Naive thymus-derived CD4-positive, alpha-beta T cell (primary cell): ENCODE measurements around the gene SNX25. TPM values are rescaled to one million over a fixed set of nuclear protein-coding genes. Genes with fewer than 3 reads are reported as not detected.
A peak's percentile ranks its signal among the peaks of the same experiment; 100 is the strongest.

Experiments used
- ATAC-seq: fragments of 150-1000 bp; cut with Tn5 transposase; 2 replicates; pipeline ENCODE4 v1.10.0; 2021; ENCODE audit warnings: mild to moderate bottlenecking, moderate library complexity
- CTCF ChIA-PET: fragments of 350-600 bp; sonication (Branson Sonifier 250); formaldehyde crosslinking; loops from one replicate; lab custom pipeline; 2021; ENCODE audit warnings: antibody characterized with exemption; lab: Charles Lee
- POLR2A ChIA-PET: fragments of 350-600 bp; sonication (Branson Sonifier 250); formaldehyde crosslinking; loops from one replicate; lab custom pipeline; 2021; ENCODE audit warnings: antibody characterized with exemption, inconsistent platforms; lab: Charles Lee
- DNase-seq, 9 donors: peaks; one replicate each; pipeline versions ENCODE4 v3.0.0 to v3.0.0-alpha.2; 2020 to 2022; ENCODE audit warnings: mixed read lengths in 1 of 9
- H3K27ac ChIP-seq: one replicate; pipeline ENCODE4 v1.7.0; 2013; ENCODE audit warnings: mild to moderate bottlenecking, low read depth, low read length, moderate library complexity
- H3K27me3 ChIP-seq, 2 donors: one replicate each; pipeline ENCODE4 v1.7.0; 2013; ENCODE audit warnings: low read length in 2 of 2, mild to moderate bottlenecking in 2 of 2, moderate library complexity in 2 of 2; ENCODE audit not compliant: control insufficient read depth in 2 of 2, insufficient read depth in 2 of 2
- H3K36me3 ChIP-seq, 3 experiments: 1 replicate in 2 of 3; 2 replicates in 1 of 3; pipeline ENCODE4 v1.7.0; 2013; ENCODE audit warnings: low read length in 3 of 3, mild to moderate bottlenecking in 3 of 3, moderate library complexity in 1 of 3; ENCODE audit not compliant: insufficient read depth in 3 of 3, control insufficient read depth in 2 of 3
- H3K4me1 ChIP-seq, 2 donors: one replicate each; pipeline ENCODE4 v1.7.0; 2013; ENCODE audit warnings: low read length in 2 of 2, mild to moderate bottlenecking in 2 of 2, moderate library complexity in 1 of 2; ENCODE audit not compliant: control insufficient read depth in 2 of 2, insufficient read depth in 2 of 2
- H3K4me3 ChIP-seq: 2 replicates; pipeline ENCODE4 v1.7.0; 2013; ENCODE audit warnings: mild to moderate bottlenecking, low read length
- H3K9me3 ChIP-seq, 3 experiments: 1 replicate in 2 of 3; 2 replicates in 1 of 3; pipeline ENCODE4 v1.7.0; 2013; ENCODE audit warnings: low read length in 3 of 3; ENCODE audit not compliant: control insufficient read depth in 2 of 3
- H3K27ac Mint-ChIP-seq, 9 donors: one replicate each; pipeline ENCODE4 v1.8.0; 2020 to 2022; ENCODE audit warnings: mixed read lengths in 9 of 9, mild to moderate bottlenecking in 8 of 9, moderate library complexity in 5 of 9, inconsistent platforms in 2 of 9
- H3K27me3 Mint-ChIP-seq, 5 donors: one replicate each; pipeline ENCODE4 v1.8.0; 2021 to 2022; ENCODE audit warnings: mixed read lengths in 5 of 5, mild to moderate bottlenecking in 1 of 5
- H3K36me3 Mint-ChIP-seq, 5 donors: one replicate each; pipeline ENCODE4 v1.8.0; 2020 to 2022; ENCODE audit warnings: mixed read lengths in 5 of 5, mild to moderate bottlenecking in 3 of 5, inconsistent platforms in 1 of 5
- H3K4me1 Mint-ChIP-seq, 7 donors: one replicate each; pipeline ENCODE4 v1.8.0; 2020 to 2022; ENCODE audit warnings: mixed read lengths in 7 of 7, mild to moderate bottlenecking in 3 of 7, inconsistent platforms in 1 of 7
- H3K4me3 Mint-ChIP-seq, 10 donors: one replicate each; pipeline ENCODE4 v1.8.0; 2020 to 2022; ENCODE audit warnings: mild to moderate bottlenecking in 10 of 10, mixed read lengths in 10 of 10, moderate library complexity in 6 of 10, inconsistent platforms in 2 of 10
- H3K9me3 Mint-ChIP-seq, 11 donors: one replicate each; pipeline ENCODE4 v1.8.0; 2020 to 2022; ENCODE audit warnings: mixed read lengths in 11 of 11, mild to moderate bottlenecking in 4 of 11, inconsistent platforms in 1 of 11, moderate library complexity in 1 of 11
- intact Hi-C, 2 donors: fragments of 100-400 bp; cut with micrococcal nuclease; formaldehyde crosslinking; loops; one replicate each; pipeline ENCODE4 v1.15.1; 2023
- polyA plus RNA-seq, 2 donors: library from polyadenylated mRNA; unstranded; fragments of 300-500 nt; fragmentation: Illumina TruSeq; gene quantifications; one replicate each; pipeline ENCODE4 v1.2.3, GENCODE V29; 2021
- total RNA-seq, 6 experiments: library from RNA in 5 of 6; stranded (reverse) in 5 of 6; gene quantifications; 1 replicate in 5 of 6; 2 replicates in 1 of 6; pipeline ENCODE4 v1.2.3 and lab custom pipeline; 2021 to 2026

Gene SNX25
- total and polyA plus RNA-seq, 7 experiments from 2014 or later, result 3.9 to 18.9 (median 9.8) TPM

GRCh38 chr4:185222598-185222997, 13.2 kb downstream of the SNX25 start:
- no peak overlapping the region for H3K4me3 ChIP-seq
- POLR2A ChIA-PET, result no interaction called here
- Mint-ChIP-seq H3K9me3 (peaks cover 0 to 1% (median 0%) of the 10 kb centered on the region in 11 donors), H3K27me3 (no peaks in the 10 kb centered on the region), H3K36me3 (peaks cover 0 to 11% (median 6%) of the 10 kb centered on the region in 5 donors), H3K4me3 (no peak overlapping the region), H3K4me1 (peaks cover 9 to 28% (median 13%) of the 10 kb centered on the region in 7 donors), H3K27ac (no peak overlapping the region)
- no peak overlapping the region for H3K27ac ChIP-seq
- H3K9me3 ChIP-seq, result no peaks in the 10 kb centered on the region
- no peaks in the 10 kb centered on the region for H3K4me1 ChIP-seq
- DNase-seq (no peak), ATAC-seq (no peak)
- intact Hi-C loops, result no loop called here
- no peaks in the 10 kb centered on the region for H3K36me3 ChIP-seq
- CTCF ChIA-PET, result no interaction called here
- H3K27me3 ChIP-seq, result no peaks in the 10 kb centered on the region

- ATAC-seq, result no peak
- Histone ChIP-seq H3K27me3 (no peaks in the 10 kb centered on the region), H3K9me3 (no peaks in the 10 kb centered on the region), H3K27ac (no peak overlapping the region), H3K4me1 (no peaks in the 10 kb centered on the region), H3K4me3 (no peak overlapping the region), H3K36me3 (no peaks in the 10 kb centered on the region)
- POLR2A ChIA-PET, result no interaction called here
- H3K4me1 Mint-ChIP-seq, result peaks cover 8 to 19% (median 9%) of the 10 kb centered on the region in 7 donors
- H3K27ac Mint-ChIP-seq, result no peak overlapping the region
- CTCF ChIA-PET, result interaction anchor here (1.0 kb wide), 1 partner anchor 82 kb away, joined by 3 read pairs; no protein-coding TSS in a partner anchor
- DNase-seq, result no peak
- peaks cover 0 to 1% (median 0%) of the 10 kb centered on the region in 11 donors for H3K9me3 Mint-ChIP-seq
- intact Hi-C loops, result no loop called here
- peaks cover 0 to 11% (median 6%) of the 10 kb centered on the region in 5 donors for H3K36me3 Mint-ChIP-seq
- H3K4me3 Mint-ChIP-seq, result no peak overlapping the region
- no peaks in the 10 kb centered on the region for H3K27me3 Mint-ChIP-seq
Measured at GRCh38 chr4:185224597-185224996, 15.2 kb downstream of the SNX25 start.

GRCh38 chr4:185225940-185226339, 16.5 kb downstream of the SNX25 start:
- no peak overlapping the region for H3K4me3 ChIP-seq
- DNase-seq (no peak), ATAC-seq (no peak)
- no peaks in the 10 kb centered on the region for H3K36me3 ChIP-seq
- no peak overlapping the region for H3K27ac ChIP-seq
- Mint-ChIP-seq H3K27me3 (no peaks in the 10 kb centered on the region), H3K4me3 (no peak overlapping the region), H3K9me3 (peaks cover 0 to 1% (median 0%) of the 10 kb centered on the region in 11 donors), H3K27ac (no peak overlapping the region), H3K36me3 (peaks cover 0 to 11% (median 6%) of the 10 kb centered on the region in 5 donors), H3K4me1 (peaks cover 4 to 14% (median 7%) of the 10 kb centered on the region in 7 donors)
- ChIA-PET POLR2A (interaction anchor here (0.6 kb wide), 1 partner anchor 44 kb away, joined by 3 read pairs; no protein-coding TSS in a partner anchor), CTCF (interaction anchor here (0.6 kb wide), 1 partner anchor 34 kb away, joined by 3 read pairs; no protein-coding TSS in a partner anchor)
- H3K27me3 ChIP-seq, result no peaks in the 10 kb centered on the region
- H3K4me1 ChIP-seq, result no peaks in the 10 kb centered on the region
- intact Hi-C loops, result no loop called here
- H3K9me3 ChIP-seq, result no peaks in the 10 kb centered on the region

GRCh38 chr4:185227131-185227551, 17.7 kb downstream of the SNX25 start:
- Mint-ChIP-seq H3K4me1 (peaks cover 0 to 15% (median 5%) of the 10 kb centered on the region in 7 donors), H3K27me3 (no peaks in the 10 kb centered on the region)

GRCh38 chr4:185227713-185228278, 18.4 kb downstream of the SNX25 start:
- no peak overlapping the region for H3K27ac Mint-ChIP-seq
- ATAC-seq, result no peak
- Histone ChIP-seq H3K4me3 (no peak overlapping the region), H3K36me3 (no peaks in the 10 kb centered on the region), H3K9me3 (no peaks in the 10 kb centered on the region), H3K27me3 (no peaks in the 10 kb centered on the region), H3K27ac (no peak overlapping the region), H3K4me1 (no peaks in the 10 kb centered on the region)
- H3K9me3 Mint-ChIP-seq, result peaks cover 0 to 1% (median 0%) of the 10 kb centered on the region in 11 donors
- H3K4me3 Mint-ChIP-seq, result no peak overlapping the region
- CTCF ChIA-PET, result no interaction called here
- no peak for DNase-seq
- peaks cover 0 to 16% (median 6%) of the 10 kb centered on the region in 7 donors for H3K4me1 Mint-ChIP-seq
- intact Hi-C loops, result no loop called here
- H3K27me3 Mint-ChIP-seq, result no peaks in the 10 kb centered on the region
- POLR2A ChIA-PET, result no interaction called here
- H3K36me3 Mint-ChIP-seq, result peaks cover 0 to 12% (median 8%) of the 10 kb centered on the region in 5 donors

More at GRCh38 chr4:185227131-185227551, 17.7 kb downstream of the SNX25 start:
- no peaks in the 10 kb centered on the region for H3K9me3 ChIP-seq
- H3K4me3 ChIP-seq, result no peak overlapping the region
- no peak overlapping the region for H3K27ac Mint-ChIP-seq
- POLR2A ChIA-PET, result no interaction called here
- ATAC-seq (no peak), DNase-seq (no peak)
- no peaks in the 10 kb centered on the region for H3K4me1 ChIP-seq
- no peak overlapping the region for H3K27ac ChIP-seq
- H3K9me3 Mint-ChIP-seq, result peaks cover 0 to 1% (median 0%) of the 10 kb centered on the region in 11 donors
- H3K27me3 ChIP-seq, result no peaks in the 10 kb centered on the region
- intact Hi-C loops, result no loop called here
- H3K36me3 ChIP-seq, result no peaks in the 10 kb centered on the region
- H3K4me3 Mint-ChIP-seq, result no peak overlapping the region
- H3K36me3 Mint-ChIP-seq, result peaks cover 0 to 10% (median 5%) of the 10 kb centered on the region in 5 donors
- CTCF ChIA-PET, result no interaction called here

- Histone ChIP-seq H3K9me3 (no peaks in the 10 kb centered on the region), H3K27me3 (no peaks in the 10 kb centered on the region), H3K36me3 (no peaks in the 10 kb centered on the region), H3K27ac (no peak overlapping the region), H3K4me1 (no peaks in the 10 kb centered on the region), H3K4me3 (no peak overlapping the region)
- DNase-seq, result no peak
- CTCF ChIA-PET, result no interaction called here
- H3K9me3 Mint-ChIP-seq, result no peaks in the 10 kb centered on the region
- H3K4me3 Mint-ChIP-seq, result no peak overlapping the region
- H3K36me3 Mint-ChIP-seq, result peaks cover 0 to 12% (median 8%) of the 10 kb centered on the region in 5 donors
- POLR2A ChIA-PET, result no interaction called here
- ATAC-seq, result no peak
- intact Hi-C loops, result no loop called here
- H3K27ac Mint-ChIP-seq, result peak overlapping the region in 1 of 9 donors; percentile 47
- H3K27me3 Mint-ChIP-seq, result no peaks in the 10 kb centered on the region
- H3K4me1 Mint-ChIP-seq, result peaks cover 0 to 13% (median 6%) of the 10 kb centered on the region in 7 donors
Measured at GRCh38 chr4:185229021-185229818, 19.8 kb downstream of the SNX25 start.
